ENCODE data around the gene SMARCA5.
A peak's percentile ranks its signal among the peaks of the same experiment; 100 is the strongest.

Gene SMARCA5

DNA sequence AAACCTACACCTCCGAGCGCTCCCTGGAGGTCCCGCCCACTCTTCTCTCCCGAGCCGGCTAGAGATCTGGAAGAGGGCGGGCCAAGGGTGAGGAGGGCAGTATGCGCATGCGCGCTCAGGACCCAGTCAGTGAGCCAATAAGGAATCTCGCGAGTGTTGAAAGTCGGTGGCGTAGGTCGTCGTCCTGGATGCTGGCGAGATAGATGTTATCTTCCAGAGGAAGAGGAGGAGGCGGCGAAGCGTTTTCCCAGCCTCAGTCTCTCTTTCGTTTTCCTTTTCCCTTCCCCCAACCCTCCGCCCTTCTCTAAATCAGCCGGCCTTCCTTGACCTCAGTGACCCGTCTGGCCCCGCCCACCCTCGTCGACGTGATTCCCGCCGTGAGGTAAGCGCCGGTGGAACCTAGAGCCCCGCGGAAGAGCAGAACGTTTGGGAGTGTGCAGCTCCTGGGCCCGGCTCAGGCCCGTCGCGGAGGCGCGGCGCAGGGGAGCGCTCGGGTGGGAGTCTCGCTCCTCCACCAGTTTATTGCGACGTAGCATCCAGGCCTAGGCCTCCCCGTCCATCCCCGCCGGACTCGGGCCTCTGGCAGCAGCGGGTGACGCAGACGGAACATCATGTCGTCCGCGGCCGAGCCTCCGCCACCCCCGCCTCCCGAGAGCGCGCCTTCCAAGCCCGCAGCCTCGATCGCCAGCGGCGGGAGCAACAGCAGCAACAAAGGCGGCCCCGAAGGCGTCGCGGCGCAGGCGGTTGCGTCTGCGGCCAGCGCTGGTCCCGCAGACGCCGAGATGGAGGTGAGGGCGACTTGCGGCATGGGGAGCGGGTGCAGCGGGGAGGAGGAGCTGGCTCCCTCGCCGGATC lies at the start of gene SMARCA5 (continued):
- TF ChIP-seq, protein P1, sequence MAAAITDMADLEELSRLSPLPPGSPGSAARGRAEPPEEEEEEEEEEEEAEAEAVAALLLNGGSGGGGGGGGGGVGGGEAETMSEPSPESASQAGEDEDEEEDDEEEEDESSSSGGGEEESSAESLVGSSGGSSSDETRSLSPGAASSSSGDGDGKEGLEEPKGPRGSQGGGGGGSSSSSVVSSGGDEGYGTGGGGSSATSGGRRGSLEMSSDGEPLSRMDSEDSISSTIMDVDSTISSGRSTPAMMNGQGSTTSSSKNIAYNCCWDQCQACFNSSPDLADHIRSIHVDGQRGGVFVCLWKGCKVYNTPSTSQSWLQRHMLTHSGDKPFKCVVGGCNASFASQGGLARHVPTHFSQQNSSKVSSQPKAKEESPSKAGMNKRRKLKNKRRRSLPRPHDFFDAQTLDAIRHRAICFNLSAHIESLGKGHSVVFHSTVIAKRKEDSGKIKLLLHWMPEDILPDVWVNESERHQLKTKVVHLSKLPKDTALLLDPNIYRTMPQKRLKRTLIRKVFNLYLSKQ (tag by site-specific recombination; IDR thresholded peaks at IDR 0.05; ENCODE audit: borderline replicate concordance), result no peak
- no peak for TF ChIP-seq ZNF37A (tag by site-specific recombination; IDR thresholded peaks at IDR 0.05)
- TF ChIP-seq FEZF1 (tag by site-specific recombination; IDR thresholded peaks at IDR 0.05), result no peak
- TF ChIP-seq, protein P2, sequence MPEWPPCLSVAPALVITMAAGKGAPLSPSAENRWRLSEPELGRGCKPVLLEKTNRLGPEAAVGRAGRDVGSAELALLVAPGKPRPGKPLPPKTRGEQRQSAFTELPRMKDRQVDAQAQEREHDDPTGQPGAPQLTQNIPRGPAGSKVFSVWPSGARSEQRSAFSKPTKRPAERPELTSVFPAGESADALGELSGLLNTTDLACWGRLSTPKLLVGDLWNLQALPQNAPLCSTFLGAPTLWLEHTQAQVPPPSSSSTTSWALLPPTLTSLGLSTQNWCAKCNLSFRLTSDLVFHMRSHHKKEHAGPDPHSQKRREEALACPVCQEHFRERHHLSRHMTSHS (tag by site-specific recombination; IDR thresholded peaks at IDR 0.05), result no peak
- no peak for TF ChIP-seq ZBTB7A (tag by site-specific recombination; IDR thresholded peaks at IDR 0.05; ENCODE audit: low read depth)
- no peak for TF ChIP-seq ZBTB8A (tag by site-specific recombination; IDR thresholded peaks at IDR 0.05)
- TF ChIP-seq ZNF777 (tag by site-specific recombination; IDR thresholded peaks at IDR 0.05; ENCODE audit: borderline replicate concordance), result peak; percentile 94; the same call in 1 of the 2 replicates
- TF ChIP-seq, protein P3, sequence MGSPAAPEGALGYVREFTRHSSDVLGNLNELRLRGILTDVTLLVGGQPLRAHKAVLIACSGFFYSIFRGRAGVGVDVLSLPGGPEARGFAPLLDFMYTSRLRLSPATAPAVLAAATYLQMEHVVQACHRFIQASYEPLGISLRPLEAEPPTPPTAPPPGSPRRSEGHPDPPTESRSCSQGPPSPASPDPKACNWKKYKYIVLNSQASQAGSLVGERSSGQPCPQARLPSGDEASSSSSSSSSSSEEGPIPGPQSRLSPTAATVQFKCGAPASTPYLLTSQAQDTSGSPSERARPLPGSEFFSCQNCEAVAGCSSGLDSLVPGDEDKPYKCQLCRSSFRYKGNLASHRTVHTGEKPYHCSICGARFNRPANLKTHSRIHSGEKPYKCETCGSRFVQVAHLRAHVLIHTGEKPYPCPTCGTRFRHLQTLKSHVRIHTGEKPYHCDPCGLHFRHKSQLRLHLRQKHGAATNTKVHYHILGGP (tag by site-specific recombination; IDR thresholded peaks at IDR 0.05), result no peak
- TF ChIP-seq ZNF155 (tag by site-specific recombination; IDR thresholded peaks at IDR 0.05), result no peak
- TF ChIP-seq ZNF830 (tag by site-specific recombination; IDR thresholded peaks at IDR 0.05; ENCODE audit: low read depth), result no peak
- TF ChIP-seq KLF1 (tag by site-specific recombination; IDR thresholded peaks at IDR 0.05), result peak; percentile 24; the same call in 1 of the 2 replicates
- TF ChIP-seq ZNF624 (tag by site-specific recombination; IDR thresholded peaks at IDR 0.05), result no peak
- 0 out of 2 replicates have a peak, but pooled peaks have one; percentile 2 for TF ChIP-seq ZNF146 (tag by site-specific recombination; IDR thresholded peaks at IDR 0.05)
- TF ChIP-seq ZNF701 (tag by site-specific recombination; IDR thresholded peaks at IDR 0.05), result no peak
- TF ChIP-seq ZNF391 (tag by site-specific recombination; IDR thresholded peaks at IDR 0.05; ENCODE audit: borderline replicate concordance, low read depth), result no peak
- TF ChIP-seq ZNF24 (tag by site-specific recombination; IDR thresholded peaks at IDR 0.05), result no peak; the same call in 1 of the 2 replicates
- TF ChIP-seq ZBTB1 (tag by site-specific recombination; IDR thresholded peaks at IDR 0.05), result no peak
- TF ChIP-seq PRDM1 (tag by site-specific recombination; IDR thresholded peaks at IDR 0.05), result peak; percentile 78
- TF ChIP-seq GLIS1 (tag by site-specific recombination; IDR thresholded peaks at IDR 0.05), result peak; percentile 10; the same call in 1 of the 2 replicates
- TF ChIP-seq ZNF223 (tag by site-specific recombination; IDR thresholded peaks at IDR 0.05), result no peak
- TF ChIP-seq ZNF354C (tag by site-specific recombination; IDR thresholded peaks at IDR 0.05; ENCODE audit: borderline replicate concordance, low read depth), result no peak
- no peak for TF ChIP-seq ZNF112 (tag by site-specific recombination; IDR thresholded peaks at IDR 0.05)
- TF ChIP-seq ZNF16 (tag by site-specific recombination; IDR thresholded peaks at IDR 0.05; ENCODE audit: low read depth), result no peak
- TF ChIP-seq TRIM28 (IDR thresholded peaks at IDR 0.05; ENCODE audit: borderline replicate concordance, low read length), result no peak
- TF ChIP-seq, protein P4, sequence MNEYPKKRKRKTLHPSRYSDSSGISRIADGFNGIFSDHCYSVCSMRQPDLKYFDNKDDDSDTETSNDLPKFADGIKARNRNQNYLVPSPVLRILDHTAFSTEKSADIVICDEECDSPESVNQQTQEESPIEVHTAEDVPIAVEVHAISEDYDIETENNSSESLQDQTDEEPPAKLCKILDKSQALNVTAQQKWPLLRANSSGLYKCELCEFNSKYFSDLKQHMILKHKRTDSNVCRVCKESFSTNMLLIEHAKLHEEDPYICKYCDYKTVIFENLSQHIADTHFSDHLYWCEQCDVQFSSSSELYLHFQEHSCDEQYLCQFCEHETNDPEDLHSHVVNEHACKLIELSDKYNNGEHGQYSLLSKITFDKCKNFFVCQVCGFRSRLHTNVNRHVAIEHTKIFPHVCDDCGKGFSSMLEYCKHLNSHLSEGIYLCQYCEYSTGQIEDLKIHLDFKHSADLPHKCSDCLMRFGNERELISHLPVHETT (tag by site-specific recombination; IDR thresholded peaks at IDR 0.05), result no peak
- no peak for TF ChIP-seq HOXD13 (CRISPR knock-in tag; IDR thresholded peaks at IDR 0.05; ENCODE audit: borderline replicate concordance)
- no peak for TF ChIP-seq ZNF768 (tag by site-specific recombination; IDR thresholded peaks at IDR 0.05)
- TF ChIP-seq, protein P5, sequence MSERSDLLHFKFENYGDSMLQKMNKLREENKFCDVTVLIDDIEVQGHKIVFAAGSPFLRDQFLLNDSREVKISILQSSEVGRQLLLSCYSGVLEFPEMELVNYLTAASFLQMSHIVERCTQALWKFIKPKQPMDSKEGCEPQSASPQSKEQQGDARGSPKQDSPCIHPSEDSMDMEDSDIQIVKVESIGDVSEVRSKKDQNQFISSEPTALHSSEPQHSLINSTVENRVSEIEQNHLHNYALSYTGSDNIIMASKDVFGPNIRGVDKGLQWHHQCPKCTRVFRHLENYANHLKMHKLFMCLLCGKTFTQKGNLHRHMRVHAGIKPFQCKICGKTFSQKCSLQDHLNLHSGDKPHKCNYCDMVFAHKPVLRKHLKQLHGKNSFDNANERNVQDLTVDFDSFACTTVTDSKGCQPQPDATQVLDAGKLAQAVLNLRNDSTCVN (tag by site-specific recombination; optimal IDR thresholded peaks at IDR 0.05), result peak; percentile 95
- TF ChIP-seq, protein P6, sequence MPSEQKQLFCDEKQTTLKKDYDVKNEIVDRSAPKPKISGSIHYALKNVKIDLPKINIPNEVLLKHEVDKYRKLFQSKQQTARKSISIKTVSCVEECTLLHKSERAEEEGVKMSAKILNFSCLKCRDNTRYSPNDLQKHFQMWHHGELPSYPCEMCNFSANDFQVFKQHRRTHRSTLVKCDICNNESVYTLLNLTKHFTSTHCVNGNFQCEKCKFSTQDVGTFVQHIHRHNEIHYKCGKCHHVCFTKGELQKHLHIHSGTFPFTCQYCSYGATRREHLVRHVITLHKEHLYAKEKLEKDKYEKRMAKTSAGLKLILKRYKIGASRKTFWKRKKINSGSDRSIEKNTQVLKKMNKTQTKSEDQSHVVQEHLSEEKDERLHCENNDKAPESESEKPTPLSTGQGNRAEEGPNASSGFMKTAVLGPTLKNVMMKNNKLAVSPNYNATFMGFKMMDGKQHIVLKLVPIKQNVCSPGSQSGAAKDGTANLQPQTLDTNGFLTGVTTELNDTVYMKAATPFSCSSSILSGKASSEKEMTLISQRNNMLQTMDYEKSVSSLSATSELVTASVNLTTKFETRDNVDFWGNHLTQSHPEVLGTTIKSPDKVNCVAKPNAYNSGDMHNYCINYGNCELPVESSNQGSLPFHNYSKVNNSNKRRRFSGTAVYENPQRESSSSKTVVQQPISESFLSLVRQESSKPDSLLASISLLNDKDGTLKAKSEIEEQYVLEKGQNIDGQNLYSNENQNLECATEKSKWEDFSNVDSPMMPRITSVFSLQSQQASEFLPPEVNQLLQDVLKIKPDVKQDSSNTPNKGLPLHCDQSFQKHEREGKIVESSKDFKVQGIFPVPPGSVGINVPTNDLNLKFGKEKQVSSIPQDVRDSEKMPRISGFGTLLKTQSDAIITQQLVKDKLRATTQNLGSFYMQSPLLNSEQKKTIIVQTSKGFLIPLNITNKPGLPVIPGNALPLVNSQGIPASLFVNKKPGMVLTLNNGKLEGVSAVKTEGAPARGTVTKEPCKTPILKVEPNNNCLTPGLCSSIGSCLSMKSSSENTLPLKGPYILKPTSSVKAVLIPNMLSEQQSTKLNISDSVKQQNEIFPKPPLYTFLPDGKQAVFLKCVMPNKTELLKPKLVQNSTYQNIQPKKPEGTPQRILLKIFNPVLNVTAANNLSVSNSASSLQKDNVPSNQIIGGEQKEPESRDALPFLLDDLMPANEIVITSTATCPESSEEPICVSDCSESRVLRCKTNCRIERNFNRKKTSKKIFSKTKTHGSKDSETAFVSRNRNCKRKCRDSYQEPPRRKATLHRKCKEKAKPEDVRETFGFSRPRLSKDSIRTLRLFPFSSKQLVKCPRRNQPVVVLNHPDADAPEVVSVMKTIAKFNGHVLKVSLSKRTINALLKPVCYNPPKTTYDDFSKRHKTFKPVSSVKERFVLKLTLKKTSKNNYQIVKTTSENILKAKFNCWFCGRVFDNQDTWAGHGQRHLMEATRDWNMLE (tag by site-specific recombination; conservative IDR thresholded peaks at IDR 0.05; ENCODE audit: low read depth), result no peak
